Ureter (tissue), 1 donor: ENCODE measurements around the gene ACOT7. TPM values are rescaled to one million over a fixed set of nuclear protein-coding genes. Genes with fewer than 3 reads are reported as not detected.
"Not testable (repeated sequence)": the region's sequence is repeated elsewhere in the genome, so short reads cannot be mapped to it uniquely, and the experiment has no call there.

ENCODE experiments used
- DNase-seq: peaks from one replicate; pipeline ENCODE4 v3.0.0-alpha.2; 2020; ENCODE audit warnings: low spot score
- total RNA-seq: library from RNA; stranded (reverse); gene quantifications from one replicate; pipeline ENCODE4 v1.2.4, GENCODE V29; 2023
- donor health status: DM: yes; HTN: yes; CAD: no.

The ACOT7 gene
- total RNA-seq, 1 donor from 2014 or later = 19.1 TPM

GRCh38 chr1:6399294-6399693 is 5.7 kb upstream of the ACOT7 start:
- DNase-seq = no peak

GRCh38 chr1:6397844-6398441 is 4.4 kb upstream of the ACOT7 start:
- DNase-seq = no peak

GRCh38 chr1:6396998-6397397 is 3.4 kb upstream of the ACOT7 start:
- DNase-seq = no peak

GRCh38 chr1:6395781-6396244 is 2.2 kb upstream of the ACOT7 start:
- DNase-seq = not testable (repeated sequence)

- DNase-seq = not testable (repeated sequence)
Measured at GRCh38 chr1:6395130-6395529, 1.6 kb upstream of the ACOT7 start.

- no peak for DNase-seq
Measured at GRCh38 chr1:6392809-6393399, 663 bp downstream of the ACOT7 start.

- no peak for DNase-seq
Measured at GRCh38 chr1:6391951-6392808, 1.4 kb downstream of the ACOT7 start.

GRCh38 chr1:6389971-6390370 is 3.6 kb downstream of the ACOT7 start:
- DNase-seq = no peak

- DNase-seq = no peak
Measured at GRCh38 chr1:6386371-6386949, 7.1 kb downstream of the ACOT7 start.

GRCh38 chr1:6385488-6386191 is 7.9 kb downstream of the ACOT7 start:
- peak; percentile 55 for DNase-seq

GRCh38 chr1:6384962-6385361 is 8.6 kb downstream of the ACOT7 start:
- peak; percentile 59 for DNase-seq

GRCh38 chr1:6384135-6384534 is 9.4 kb downstream of the ACOT7 start:
- DNase-seq = no peak

- no peak for DNase-seq
Measured at GRCh38 chr1:6380037-6380436, 13.5 kb downstream of the ACOT7 start.

GRCh38 chr1:6378096-6378746 is 15.3 kb downstream of the ACOT7 start:
- DNase-seq = no peak

GRCh38 chr1:6373961-6374720 is 19.4 kb downstream of the ACOT7 start:
- no peak for DNase-seq

- DNase-seq = not testable (repeated sequence)
Measured at GRCh38 chr1:6372236-6372635, 21.3 kb downstream of the ACOT7 start.

GRCh38 chr1:6370006-6370405 is 23.6 kb downstream of the ACOT7 start:
- no peak for DNase-seq

- DNase-seq = no peak
Measured at GRCh38 chr1:6367381-6368012, 26.1 kb downstream of the ACOT7 start.

GRCh38 chr1:6365047-6365446 is 28.5 kb downstream of the ACOT7 start:
- DNase-seq = no peak
